Common myeloid progenitor, CD34-positive (primary cell): ENCODE measurements around the gene SMIM36.
A peak's percentile ranks its signal among the peaks of the same experiment; 100 is the strongest.
"Not testable (repeated sequence)": the region's sequence is repeated elsewhere in the genome, so short reads cannot be mapped to it uniquely, and the experiment has no call there.

Source experiments
- CTCF ChIA-PET: fragments of 350-600 bp; sonication (Branson Sonifier 250); formaldehyde crosslinking; loops from one replicate; lab custom pipeline; 2021; ENCODE audit warnings: antibody characterized with exemption; lab: Charles Lee
- POLR2A ChIA-PET: fragments of 350-600 bp; sonication (Branson Sonifier 250); formaldehyde crosslinking; loops from one replicate; lab custom pipeline; 2021; ENCODE audit warnings: antibody characterized with exemption; lab: Charles Lee
- DNase-seq, 3 donors: peaks; one replicate each; pipeline versions ENCODE4 v3.0.0 to v3.0.0-alpha.2; 2013
- H3K27ac ChIP-seq, 2 experiments: 1 replicate in 1 of 2; 2 replicates in 1 of 2; pipeline ENCODE4 v1.7.0; 2013; ENCODE audit warnings: inconsistent platforms in 2 of 2, low read length in 2 of 2, mild to moderate bottlenecking in 2 of 2, low read depth in 1 of 2, moderate library complexity in 1 of 2; ENCODE audit not compliant: severe bottlenecking in 2 of 2, insufficient read depth in 1 of 2, poor library complexity in 1 of 2
- H3K27me3 ChIP-seq, 5 experiments: replicated peaks in 2 of 5; 1 replicate in 3 of 5; 2 replicates in 2 of 5; pipeline versions ENCODE4 v1.6.1 to v1.7.0; 2013; ENCODE audit warnings: low read length in 4 of 5, mild to moderate bottlenecking in 2 of 5, moderate library complexity in 2 of 5, inconsistent platforms in 1 of 5; ENCODE audit not compliant: insufficient read depth in 5 of 5, control insufficient read depth in 4 of 5
- H3K36me3 ChIP-seq, 4 experiments: 1 replicate in 2 of 4; 2 replicates in 2 of 4; pipeline versions ENCODE4 v1.6.1 to v1.7.0; 2013; ENCODE audit warnings: low read length in 3 of 4, control low read depth in 1 of 4, mild to moderate bottlenecking in 1 of 4; ENCODE audit not compliant: control insufficient read depth in 4 of 4, insufficient read depth in 4 of 4
- H3K4me1 ChIP-seq, 4 experiments: 1 replicate in 3 of 4; 2 replicates in 1 of 4; pipeline versions ENCODE4 v1.6.1 to v1.7.1; 2013; ENCODE audit warnings: low read length in 3 of 4, mild to moderate bottlenecking in 3 of 4, control low read depth in 1 of 4, inconsistent platforms in 1 of 4, moderate library complexity in 1 of 4; ENCODE audit not compliant: control insufficient read depth in 4 of 4, insufficient read depth in 4 of 4; ENCODE audit errors: control extremely low read depth in 1 of 4
- H3K4me3 ChIP-seq, 7 experiments: 1 replicate in 4 of 7; 2 replicates in 3 of 7; pipeline versions ENCODE4 v1.5.1 to v1.7.0; 2013; ENCODE audit warnings: mild to moderate bottlenecking in 7 of 7, low read length in 6 of 7, moderate library complexity in 6 of 7, inconsistent platforms in 2 of 7, low read depth in 2 of 7, control low read depth in 1 of 7; ENCODE audit not compliant: insufficient read depth in 4 of 7, control insufficient read depth in 1 of 7; ENCODE audit errors: extremely low read depth in 1 of 7
- H3K9me3 ChIP-seq, 5 experiments: 1 replicate in 4 of 5; 2 replicates in 1 of 5; pipeline versions ENCODE4 v1.6.1 to v1.7.1; 2013; ENCODE audit warnings: low read length in 4 of 5, mild to moderate bottlenecking in 2 of 5, inconsistent platforms in 1 of 5, low read depth in 1 of 5, moderate library complexity in 1 of 5; ENCODE audit not compliant: control insufficient read depth in 4 of 5, insufficient read depth in 2 of 5; ENCODE audit errors: control extremely low read depth in 1 of 5
- WGBS: methylation state at CpG from one replicate; pipeline ENCODE4 v1.1.5; 2013; ENCODE audit not compliant: insufficient coverage; 5-methylcytosine and 5-hydroxymethylcytosine counted together

The SMIM36 gene

DNA sequence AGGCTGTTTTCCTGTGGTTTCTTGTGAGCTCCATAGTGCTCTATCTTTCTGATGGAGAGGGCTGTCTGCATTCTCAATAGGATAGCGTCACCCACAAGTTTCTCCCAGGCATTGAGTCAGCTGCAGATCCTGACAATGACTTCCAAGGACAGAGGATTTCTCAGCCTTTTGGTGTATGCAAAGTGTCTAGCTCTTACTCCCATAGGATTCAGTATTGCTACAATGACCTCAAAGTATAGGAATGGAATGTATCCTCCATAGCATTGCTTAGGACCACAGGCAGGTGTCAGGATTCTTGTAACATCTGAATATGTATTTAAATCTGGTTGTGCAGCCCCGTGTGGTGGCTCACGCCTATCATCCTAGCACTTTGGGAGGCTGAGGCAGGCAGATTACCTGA is 32.3 kb downstream of the SMIM36 start:
- Histone ChIP-seq H3K27ac (no peak overlapping the region), H3K27me3 (no peaks in the 10 kb centered on the region), H3K4me3 (no peak overlapping the region), H3K9me3 (no peaks in the 10 kb centered on the region), H3K4me1 (no peaks in the 10 kb centered on the region), H3K36me3 (no peaks in the 10 kb centered on the region)
- CTCF ChIA-PET, result no interaction called here
- 100% methylated on average over 2 of the region's 3 CpGs for WGBS
- POLR2A ChIA-PET, result no interaction called here
- no peak for DNase-seq

DNA sequence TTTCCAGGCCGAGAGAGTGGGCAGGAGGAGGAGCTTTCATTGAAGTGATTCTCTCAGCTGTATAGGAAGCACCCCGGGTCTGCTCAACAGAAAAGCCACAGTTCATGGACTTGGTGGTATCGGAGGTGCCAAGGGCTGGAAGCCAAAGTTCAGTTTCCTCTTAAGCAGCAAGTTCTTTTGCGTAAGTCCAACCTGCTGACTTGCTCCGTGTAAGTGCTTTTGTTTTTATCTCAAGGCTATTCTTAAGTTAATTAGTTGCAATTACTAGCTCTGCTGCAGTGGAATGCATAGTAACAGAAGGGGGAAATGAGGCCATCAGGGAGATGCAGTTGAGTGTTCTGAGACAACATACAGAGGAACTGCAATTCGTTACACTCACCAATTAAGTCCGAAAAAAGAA is 44.6 kb downstream of the SMIM36 start:
- POLR2A ChIA-PET, result no interaction called here
- CTCF ChIA-PET, result interaction anchor here (1.2 kb wide), 1 partner anchor 48 kb away, joined by 3 read pairs; no protein-coding TSS in a partner anchor
- 77% methylated on average over 5 of the region's 7 CpGs for WGBS

GRCh38 chr17:55465771-55466170 is 45.5 kb downstream of the SMIM36 start:
- H3K27ac ChIP-seq, H3K36me3 ChIP-seq, H3K9me3 ChIP-seq, POLR2A ChIA-PET, H3K4me3 ChIP-seq, DNase-seq, H3K27me3 ChIP-seq, H3K4me1 ChIP-seq: not testable (repeated sequence)
- 90% methylated on average over 4 of the region's 4 CpGs for WGBS
- CTCF ChIA-PET, result interaction anchor here (1.6 kb wide), 1 partner anchor 10 kb away, joined by 5 read pairs; no protein-coding TSS in a partner anchor

More for the DNA sequence above, 44.6 kb downstream of the SMIM36 start:
- H3K36me3 ChIP-seq, result no peaks in the 10 kb centered on the region
- no peaks in the 10 kb centered on the region for H3K9me3 ChIP-seq
- peaks cover 0 to 6% (median 5%) of the 10 kb centered on the region in 5 experiments for H3K27me3 ChIP-seq
- DNase-seq, result no peak
- no peak overlapping the region for H3K4me3 ChIP-seq
- no peak overlapping the region for H3K27ac ChIP-seq
- H3K4me1 ChIP-seq, result no peaks in the 10 kb centered on the region

DNA sequence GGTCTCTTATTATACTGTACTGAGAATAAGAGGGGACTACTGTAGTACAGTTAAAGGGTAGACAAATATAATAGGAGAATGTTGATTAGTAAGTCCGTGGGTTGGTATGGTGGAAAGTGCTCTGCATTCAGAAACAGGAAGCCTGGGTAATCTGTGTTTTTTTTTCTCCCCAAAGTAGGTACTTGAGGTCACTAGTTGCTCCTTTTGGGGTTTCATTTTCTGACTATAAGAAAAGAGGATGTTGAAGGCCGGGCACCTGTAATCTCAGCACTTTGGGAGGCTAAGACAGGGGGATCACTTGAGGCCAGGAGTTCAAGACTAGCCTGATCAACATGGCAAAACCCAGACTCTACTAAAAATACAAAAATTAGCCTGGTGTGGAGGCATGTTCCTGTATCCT is 47.7 kb downstream of the SMIM36 start:
- no peaks in the 10 kb centered on the region for H3K9me3 ChIP-seq
- CTCF ChIA-PET, result no interaction called here
- 0% methylated on average over 2 of the region's 2 CpGs for WGBS
- H3K4me1 ChIP-seq, result no peaks in the 10 kb centered on the region
- peak in 2 of 3 donors; percentile 32 to 37 for DNase-seq
- H3K27ac ChIP-seq, result no peak overlapping the region
- no peaks in the 10 kb centered on the region for H3K36me3 ChIP-seq
- H3K4me3 ChIP-seq, result no peak overlapping the region
- H3K27me3 ChIP-seq, result peaks cover 0 to 6% (median 4%) of the 10 kb centered on the region in 5 experiments
- POLR2A ChIA-PET, result no interaction called here

DNA sequence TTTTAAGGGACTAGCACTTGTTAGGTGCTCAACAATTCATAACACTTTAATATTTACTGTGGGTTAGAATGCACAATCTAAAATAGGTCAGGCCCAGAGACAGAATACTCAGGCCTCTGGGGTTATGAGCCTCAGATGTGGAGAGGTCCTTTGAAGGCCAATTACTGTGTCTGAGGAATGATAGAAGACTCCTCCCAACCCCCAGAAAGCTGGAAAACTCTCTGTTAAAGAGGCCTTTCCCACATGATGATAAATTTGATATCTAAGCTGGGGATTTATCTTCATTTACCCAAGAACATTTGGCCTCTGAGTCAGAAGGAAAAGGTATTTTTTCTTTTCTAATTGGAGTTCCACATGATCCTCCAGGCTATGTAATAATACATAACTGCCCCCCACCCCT is 48.5 kb downstream of the SMIM36 start:
- DNase-seq, result no peak
- H3K36me3 ChIP-seq, result no peaks in the 10 kb centered on the region
- ChIA-PET CTCF (no interaction called here), POLR2A (no interaction called here)
- no peak overlapping the region for H3K27ac ChIP-seq
- no peaks in the 10 kb centered on the region for H3K4me1 ChIP-seq
- H3K4me3 ChIP-seq, result no peak overlapping the region
- H3K9me3 ChIP-seq, result no peaks in the 10 kb centered on the region
- H3K27me3 ChIP-seq, result peaks cover 0 to 6% (median 4%) of the 10 kb centered on the region in 5 experiments

GRCh38 chr17:55462234-55462633 is 49.0 kb downstream of the SMIM36 start:
- H3K4me1 ChIP-seq, result no peaks in the 10 kb centered on the region
- POLR2A ChIA-PET, result no interaction called here
- no peaks in the 10 kb centered on the region for H3K36me3 ChIP-seq
- WGBS, result no CpG with 5 or more reads among the region's 1 CpG
- H3K9me3 ChIP-seq, result no peaks in the 10 kb centered on the region
- CTCF ChIA-PET, result no interaction called here
- no peak overlapping the region for H3K27ac ChIP-seq
- no peak for DNase-seq
- peaks cover 0 to 6% (median 4%) of the 10 kb centered on the region in 5 experiments for H3K27me3 ChIP-seq
- H3K4me3 ChIP-seq, result no peak overlapping the region

GRCh38 chr17:55458978-55459377 is 52.3 kb downstream of the SMIM36 start:
- peak in 2 of 3 donors; percentile 28 to 42 for DNase-seq
- Histone ChIP-seq H3K9me3 (no peaks in the 10 kb centered on the region), H3K4me3 (no peak overlapping the region), H3K4me1 (no peaks in the 10 kb centered on the region), H3K27me3 (no peaks in the 10 kb centered on the region), H3K27ac (no peak overlapping the region), H3K36me3 (no peaks in the 10 kb centered on the region)
- ChIA-PET POLR2A (no interaction called here), CTCF (no interaction called here)
- WGBS, result 97% methylated on average over 7 of the region's 7 CpGs
